Adrenal gland (tissue), 12 donors: ENCODE data around the gene BMP6. TPM values are rescaled to one million over a fixed set of nuclear protein-coding genes. Genes with fewer than 3 reads are reported as not detected.

Source experiments
- DNase-seq, 7 donors: peaks; one replicate each; pipeline ENCODE4 v3.0.0-alpha.2; 2019 to 2020
- H3K27ac ChIP-seq, 5 donors: fragments of 200-600 bp; sonication (generic) in 4 of 5; 1 replicate in 3 of 5; 2 replicates in 2 of 5; pipeline versions ENCODE4 v1.5.1 to v1.8.0; 2016 to 2020; ENCODE audit warnings: mild to moderate bottlenecking in 1 of 5
- H3K27me3 ChIP-seq: fragments of 200-600 bp; 2 replicates; pipeline ENCODE4 v1.8.0; 2021
- H3K36me3 ChIP-seq, 2 donors: fragments of 200-600 bp; replicated peaks in 1 of 2; 1 replicate in 1 of 2; 2 replicates in 1 of 2; pipeline versions ENCODE4 v1.5.1 to v1.8.0; 2018 to 2022
- H3K4me1 ChIP-seq, 2 donors: fragments of 200-600 bp; replicated peaks in 1 of 2; 1 replicate in 1 of 2; 2 replicates in 1 of 2; pipeline versions ENCODE4 v1.5.1 to v1.8.0; 2018 to 2021
- H3K4me3 ChIP-seq, 4 donors: fragments of 200-600 bp; sonication (generic) in 3 of 4; one replicate each; pipeline ENCODE4 v1.5.1; 2016 to 2018
- H3K9me3 ChIP-seq, 3 donors: fragments of 200-600 bp; sonication (generic) in 1 of 3; replicated peaks in 1 of 3; 1 replicate in 2 of 3; 2 replicates in 1 of 3; pipeline versions ENCODE4 v1.5.1 to v1.8.0; 2016 to 2021
- CTCF ChIP-seq, 6 experiments: fragments of 450-650 bp in 4 of 6; fragments of 200-600 bp in 2 of 6; sonication (generic) in 1 of 6; IDR thresholded peaks; 1 replicate in 5 of 6; 2 replicates in 1 of 6; pipeline versions ENCODE4 v1.5.1 to v1.8.0; 2016 to 2021; ENCODE audit warnings: antibody characterized with exemption in 6 of 6, mild to moderate bottlenecking in 2 of 6, moderate library complexity in 1 of 6
- POLR2A ChIP-seq, 2 donors: fragments of 450-650 bp; IDR thresholded peaks; one replicate each; pipeline ENCODE4 v1.6.1; 2017; ENCODE audit warnings: antibody characterized with exemption in 2 of 2, mild to moderate bottlenecking in 2 of 2, moderate library complexity in 1 of 2
- WGBS, 4 donors: extraction: QIAGEN DNeasy Blood & Tissue Kit in 2 of 4; methylation state at CpG; one replicate each; pipeline versions ENCODE4 v1.1.5 to v1.1.7; 2013 to 2017; 5-methylcytosine and 5-hydroxymethylcytosine counted together
- intact Hi-C, 2 donors: fragments of 100-400 bp; cut with DNase I; formaldehyde crosslinking; loops; one replicate each; pipeline versions ENCODE4 v1.14.1 to v1.15.0; 2022 to 2023
- polyA plus RNA-seq, 3 donors: library from polyadenylated mRNA; stranded (reverse); fragments of 200-250 nt in 2 of 3; fragments of 350-450 nt in 1 of 3; fragmentation: Illumina TruSeq in 1 of 3; extraction: RNeasy Lipid Tissue Mini Kit (QIAGEN cat#74804) in 1 of 3; gene quantifications; one replicate each; pipeline ENCODE4 v1.2.3, GENCODE V29; 2013 to 2014
- total RNA-seq, 9 donors: library from RNA; depleted of rRNA in 4 of 9; stranded (reverse); fragments of >200 nt in 4 of 9; fragments of 120-200 nt in 1 of 9; fragmentation: NEBNext Ultra II Directional in 1 of 9; extraction: Animal tissue kit (Norgen Biotek cat#: 25700) in 1 of 9; gene quantifications; one replicate each; pipeline versions ENCODE4 v1.1.0 to v1.2.4, GENCODE V29; 2013 to 2023
- donor health status: healthy with polysubstance abuse.
- donor health status: Bipolar disorder and iron deficiency.
- donor health status: DM: yes; HTN: yes; CAD: no.
- donor health status: DM: no; HTN: no; CAD: no.
- donor health status: DM: no; HTN: no; CAD: no.
- donor health status: DM: yes; HTN: yes; CAD: no.

Gene BMP6
- total and polyA plus RNA-seq, 12 donors = 1.4 to 17.0 (median 4.2) TPM

DNA sequence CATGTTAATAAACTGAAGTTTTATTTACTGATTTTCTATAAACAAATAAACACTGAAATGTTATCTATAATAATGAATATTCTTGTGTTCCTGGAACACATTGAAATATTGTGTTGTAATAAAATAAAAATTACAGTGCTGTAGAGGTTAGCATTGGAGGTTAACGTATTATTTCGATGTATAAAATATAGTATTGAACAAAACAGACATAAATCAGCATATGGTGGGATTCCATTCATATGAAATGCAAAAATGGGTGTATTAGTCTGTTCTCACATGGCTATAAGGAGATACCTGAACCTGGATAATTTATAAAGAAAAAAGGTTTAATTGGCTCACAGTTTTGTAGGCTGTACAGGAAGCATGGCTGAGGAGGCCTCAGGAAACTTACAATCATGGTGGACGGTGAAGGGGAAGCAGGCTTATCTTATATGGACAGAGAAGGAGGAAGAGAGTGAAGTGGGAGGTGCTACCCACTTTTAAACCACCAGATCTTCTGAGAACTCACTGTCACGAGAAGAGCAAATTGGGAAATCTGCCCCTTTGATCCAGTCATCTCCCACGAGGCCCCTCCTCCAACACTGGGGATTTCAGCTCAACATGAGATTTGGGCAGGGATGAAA lies 24.6 kb upstream of the BMP6 start:
- Histone ChIP-seq H3K27ac (no peak overlapping the region), H3K9me3 (peaks cover 0 to 5% (median 0%) of the 10 kb centered on the region in 3 donors), H3K4me3 (no peak overlapping the region), H3K4me1 (peaks cover 9 to 14% of the 10 kb centered on the region in 2 donors), H3K27me3 (no peaks in the 10 kb centered on the region), H3K36me3 (no peaks in the 10 kb centered on the region)
- intact Hi-C loops = no loop called here
- 70 to 81% (median 76%) methylated on average over 5 of the region's 5 CpGs for WGBS, 4 donors
- no peak for DNase-seq
- TF ChIP-seq CTCF (IDR thresholded peaks at IDR 0.05) = no peak
- no peak for TF ChIP-seq POLR2A (IDR thresholded peaks at IDR 0.05)

GRCh38 chr6:7703148-7703680 lies 22.7 kb upstream of the BMP6 start:
- no peak for DNase-seq
- Histone ChIP-seq H3K36me3 (no peaks in the 10 kb centered on the region), H3K4me1 (peaks cover 0 to 3% of the 10 kb centered on the region in 2 donors), H3K9me3 (peaks cover 0 to 5% (median 0%) of the 10 kb centered on the region in 3 donors), H3K27ac (no peak overlapping the region), H3K27me3 (no peaks in the 10 kb centered on the region), H3K4me3 (no peak overlapping the region)
- TF ChIP-seq CTCF (IDR thresholded peaks at IDR 0.05) (no peak), POLR2A (IDR thresholded peaks at IDR 0.05) (no peak)
- intact Hi-C loops = no loop called here
- 62 to 81% (median 71%) methylated on average over 3 of the region's 3 CpGs for WGBS, 4 donors

DNA sequence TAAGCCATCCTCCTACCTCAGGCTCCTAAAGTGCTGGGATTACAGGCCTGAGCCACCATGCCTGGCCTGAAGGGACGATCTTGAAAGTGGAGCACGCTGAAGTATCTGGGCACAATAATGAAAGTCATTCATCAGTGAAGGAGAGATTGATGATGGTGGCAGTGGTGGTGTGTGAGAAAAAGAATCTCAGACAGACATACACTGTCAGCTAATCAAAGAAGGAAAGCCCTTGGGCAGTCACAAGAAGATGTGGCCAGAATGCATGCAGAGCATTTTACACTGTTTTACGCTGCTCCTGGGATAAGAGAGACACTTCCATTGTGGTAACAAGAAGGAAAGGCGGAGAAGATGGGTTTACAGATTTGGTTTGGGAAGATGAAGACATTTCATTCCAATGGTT lies 20.4 kb upstream of the BMP6 start:
- H3K27ac ChIP-seq = no peak overlapping the region
- WGBS, 4 donors = 67 to 85% (median 75%) methylated on average over 4 of the region's 4 CpGs
- peaks cover 0 to 5% (median 0%) of the 10 kb centered on the region in 3 donors for H3K9me3 ChIP-seq
- no peaks in the 10 kb centered on the region for H3K36me3 ChIP-seq
- no peaks in the 10 kb centered on the region for H3K4me1 ChIP-seq
- intact Hi-C loops = no loop called here
- DNase-seq = no peak
- no peak overlapping the region for H3K4me3 ChIP-seq
- H3K27me3 ChIP-seq = no peaks in the 10 kb centered on the region
- TF ChIP-seq CTCF (IDR thresholded peaks at IDR 0.05) (no peak), POLR2A (IDR thresholded peaks at IDR 0.05) (no peak)

DNA sequence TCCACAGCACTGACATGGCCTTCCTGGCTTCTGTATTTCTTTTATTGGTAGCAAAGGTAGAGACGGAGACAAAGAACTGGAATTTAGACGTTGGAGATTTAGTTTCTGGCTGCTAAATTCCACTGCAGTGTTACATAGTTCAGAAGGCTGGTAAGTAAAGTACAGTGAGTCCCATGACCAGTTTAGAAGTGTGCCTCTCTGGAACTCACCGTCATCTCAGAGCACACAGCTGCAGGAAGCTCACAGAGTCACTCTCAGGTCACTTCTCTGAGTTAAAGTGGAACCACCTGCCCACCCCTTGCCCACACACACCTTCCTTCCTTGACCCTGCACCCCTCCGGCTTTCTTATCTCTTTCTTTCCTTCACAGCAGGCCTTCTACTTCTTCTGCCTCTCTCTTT lies 19.6 kb upstream of the BMP6 start:
- TF ChIP-seq CTCF (IDR thresholded peaks at IDR 0.05) = no peak
- TF ChIP-seq POLR2A (IDR thresholded peaks at IDR 0.05) = no peak
- 66 to 75% (median 69%) methylated on average over 4 of the region's 4 CpGs for WGBS, 4 donors
- no peak for DNase-seq
- Histone ChIP-seq H3K4me1 (no peaks in the 10 kb centered on the region), H3K9me3 (peaks cover 0 to 5% (median 0%) of the 10 kb centered on the region in 3 donors), H3K4me3 (no peak overlapping the region), H3K27ac (no peak overlapping the region), H3K36me3 (no peaks in the 10 kb centered on the region), H3K27me3 (no peaks in the 10 kb centered on the region)
- intact Hi-C loops = no loop called here
